H1 (cell line): Measurements from ENCODE around the gene AGBL4.

Experiments used
- FOSL1 ChIP-seq: IDR thresholded peaks from 2 replicates; pipeline ENCODE4 v1.6.1; 2011; ENCODE audit warnings: mild to moderate bottlenecking, low read depth, low read length, moderate library complexity; ENCODE audit not compliant: insufficient read depth
- HDAC6 ChIP-seq: IDR thresholded peaks from one replicate; pipeline ENCODE4 v1.7.1; 2012; ENCODE audit warnings: low read depth, mild to moderate bottlenecking, inconsistent platforms, low read length, moderate library complexity
- POLR2A ChIP-seq, 2 experiments: IDR thresholded peaks; 1 replicate in 1 of 2; 2 replicates in 1 of 2; pipeline ENCODE4 v1.6.1; 2011; ENCODE audit warnings: low read depth in 2 of 2, low read length in 2 of 2, mild to moderate bottlenecking in 2 of 2; ENCODE audit errors: control extremely low read depth in 1 of 2
- POLR2AphosphoS5 ChIP-seq: IDR thresholded peaks from 2 replicates; pipeline ENCODE4 v1.6.1; 2011; ENCODE audit warnings: low read depth, low read length
- RAD21 ChIP-seq, 2 experiments: IDR thresholded peaks in 1 of 2; conservative IDR thresholded peaks in 1 of 2; 2 replicates each; pipeline ENCODE4 v1.6.1; 2011; ENCODE audit warnings: low read depth in 2 of 2, low read length in 2 of 2, improper control_type of control experiment in 1 of 2, inconsistent platforms in 1 of 2, mild to moderate bottlenecking in 1 of 2, moderate library complexity in 1 of 2
- SIX5 ChIP-seq: IDR thresholded peaks from 2 replicates; pipeline ENCODE4 v1.6.1; 2011; ENCODE audit warnings: mild to moderate bottlenecking, low read depth, low read length
- SP1 ChIP-seq: IDR thresholded peaks from 2 replicates; pipeline ENCODE4 v1.6.1; 2011; ENCODE audit warnings: low read depth, low read length
- SRF ChIP-seq: IDR thresholded peaks from 2 replicates; pipeline ENCODE4 v1.6.1; 2011; ENCODE audit warnings: mild to moderate bottlenecking, low read depth, low read length, moderate library complexity
- TAF1 ChIP-seq: IDR thresholded peaks from 2 replicates; pipeline ENCODE4 v1.6.1; 2011; ENCODE audit warnings: mild to moderate bottlenecking, low read depth, low read length
- TF ChIP-seq, protein P1 (sequence below), 3 experiments: IDR thresholded peaks; 1 replicate in 2 of 3; 2 replicates in 1 of 3; pipeline versions ENCODE4 v1.5.1 to v1.6.1; 2011; ENCODE audit warnings: low read length in 3 of 3, mild to moderate bottlenecking in 3 of 3, inconsistent platforms in 2 of 3, low read depth in 1 of 3, moderate library complexity in 1 of 3; ENCODE audit not compliant: insufficient read depth in 1 of 3; ENCODE audit errors: control extremely low read depth in 1 of 3
- TF ChIP-seq, protein P2 (sequence below): IDR thresholded peaks from 2 replicates; pipeline ENCODE4 v1.6.1; 2012; ENCODE audit warnings: inconsistent platforms

- TF ChIP-seq TAF1 (no peak), POLR2AphosphoS5 (no peak), POLR2A (IDR thresholded peaks at IDR 0.05; ENCODE audit: control extremely low read depth in 1 of 2, low read depth in 2 of 2, low read length in 2 of 2) (no peak), FOSL1 (no peak), SIX5 (no peak), SRF (no peak), RAD21 (IDR thresholded peaks at IDR 0.05 in 1 of 2, conservative IDR thresholded peaks at IDR 0.05 in 1 of 2; ENCODE audit: low read depth in 2 of 2, low read length in 2 of 2) (no peak), HDAC6 (no peak), SP1 (no peak)
- TF ChIP-seq, protein P1, sequence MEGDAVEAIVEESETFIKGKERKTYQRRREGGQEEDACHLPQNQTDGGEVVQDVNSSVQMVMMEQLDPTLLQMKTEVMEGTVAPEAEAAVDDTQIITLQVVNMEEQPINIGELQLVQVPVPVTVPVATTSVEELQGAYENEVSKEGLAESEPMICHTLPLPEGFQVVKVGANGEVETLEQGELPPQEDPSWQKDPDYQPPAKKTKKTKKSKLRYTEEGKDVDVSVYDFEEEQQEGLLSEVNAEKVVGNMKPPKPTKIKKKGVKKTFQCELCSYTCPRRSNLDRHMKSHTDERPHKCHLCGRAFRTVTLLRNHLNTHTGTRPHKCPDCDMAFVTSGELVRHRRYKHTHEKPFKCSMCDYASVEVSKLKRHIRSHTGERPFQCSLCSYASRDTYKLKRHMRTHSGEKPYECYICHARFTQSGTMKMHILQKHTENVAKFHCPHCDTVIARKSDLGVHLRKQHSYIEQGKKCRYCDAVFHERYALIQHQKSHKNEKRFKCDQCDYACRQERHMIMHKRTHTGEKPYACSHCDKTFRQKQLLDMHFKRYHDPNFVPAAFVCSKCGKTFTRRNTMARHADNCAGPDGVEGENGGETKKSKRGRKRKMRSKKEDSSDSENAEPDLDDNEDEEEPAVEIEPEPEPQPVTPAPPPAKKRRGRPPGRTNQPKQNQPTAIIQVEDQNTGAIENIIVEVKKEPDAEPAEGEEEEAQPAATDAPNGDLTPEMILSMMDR (IDR thresholded peaks at IDR 0.05; ENCODE audit: control extremely low read depth in 1 of 3, insufficient read depth in 1 of 3, low read depth in 1 of 3, low read length in 3 of 3), result no peak
- TF ChIP-seq, protein P2, sequence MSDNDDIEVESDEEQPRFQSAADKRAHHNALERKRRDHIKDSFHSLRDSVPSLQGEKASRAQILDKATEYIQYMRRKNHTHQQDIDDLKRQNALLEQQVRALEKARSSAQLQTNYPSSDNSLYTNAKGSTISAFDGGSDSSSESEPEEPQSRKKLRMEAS, result no peak
Measured at GRCh38 chr1:48889615-48890014, 1134.1 kb downstream of the AGBL4 start.
